ENCODE results near the gene SLC12A8.

SLC12A8 gene, protein sequence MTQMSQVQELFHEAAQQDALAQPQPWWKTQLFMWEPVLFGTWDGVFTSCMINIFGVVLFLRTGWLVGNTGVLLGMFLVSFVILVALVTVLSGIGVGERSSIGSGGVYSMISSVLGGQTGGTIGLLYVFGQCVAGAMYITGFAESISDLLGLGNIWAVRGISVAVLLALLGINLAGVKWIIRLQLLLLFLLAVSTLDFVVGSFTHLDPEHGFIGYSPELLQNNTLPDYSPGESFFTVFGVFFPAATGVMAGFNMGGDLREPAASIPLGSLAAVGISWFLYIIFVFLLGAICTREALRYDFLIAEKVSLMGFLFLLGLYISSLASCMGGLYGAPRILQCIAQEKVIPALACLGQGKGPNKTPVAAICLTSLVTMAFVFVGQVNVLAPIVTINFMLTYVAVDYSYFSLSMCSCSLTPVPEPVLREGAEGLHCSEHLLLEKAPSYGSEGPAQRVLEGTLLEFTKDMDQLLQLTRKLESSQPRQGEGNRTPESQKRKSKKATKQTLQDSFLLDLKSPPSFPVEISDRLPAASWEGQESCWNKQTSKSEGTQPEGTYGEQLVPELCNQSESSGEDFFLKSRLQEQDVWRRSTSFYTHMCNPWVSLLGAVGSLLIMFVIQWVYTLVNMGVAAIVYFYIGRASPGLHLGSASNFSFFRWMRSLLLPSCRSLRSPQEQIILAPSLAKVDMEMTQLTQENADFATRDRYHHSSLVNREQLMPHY

DNA sequence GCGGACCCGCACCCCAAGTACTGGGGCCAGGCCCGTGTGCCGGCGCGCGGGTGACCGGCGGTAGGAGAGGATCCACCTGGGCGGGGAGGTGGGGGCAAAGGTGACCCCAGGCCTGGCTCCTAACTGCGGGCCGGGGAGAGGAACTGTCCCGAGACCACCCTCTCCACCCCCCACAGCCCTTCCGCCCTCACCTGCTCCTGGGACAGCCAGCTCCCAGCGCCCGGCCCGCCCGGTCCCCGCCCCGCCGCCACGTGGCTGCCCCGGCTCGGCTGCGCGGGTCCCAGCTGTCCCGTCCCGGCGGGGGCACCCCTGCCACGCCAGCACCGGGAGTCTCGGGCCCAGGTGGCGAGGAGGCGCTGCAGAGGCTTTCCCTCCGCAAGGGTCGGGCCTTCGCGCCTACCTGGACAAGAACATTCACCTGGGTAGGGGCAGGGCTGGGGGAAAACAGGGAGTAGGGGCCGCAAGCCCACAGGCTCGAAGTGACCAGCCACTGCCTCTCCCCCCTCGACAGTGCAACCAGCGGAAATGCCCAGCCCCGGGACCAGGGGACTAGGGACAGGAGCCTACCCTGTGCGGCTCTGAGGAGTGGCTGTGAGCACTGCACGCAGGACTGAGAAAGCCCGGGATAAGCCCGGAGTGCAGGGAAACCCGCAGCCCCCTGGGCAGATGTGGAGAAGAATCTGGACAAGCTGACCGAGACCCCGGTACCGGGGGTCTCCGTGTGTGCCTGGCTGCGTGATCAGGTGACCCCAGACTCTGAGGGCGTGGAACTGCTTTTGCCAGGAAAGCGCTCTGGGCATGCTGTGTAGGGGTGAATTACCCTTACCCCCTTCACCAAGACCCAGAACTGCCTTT is at the start of gene SLC12A8:
Gene SLC12A8 (minus strand): TSS at position 240 of the 855 bp plus-strand sequence. CDS start 1,399 bp downstream, outside the sequence.
- no peak for DNase-seq
- no peaks in the 10 kb centered on the region for H3K9me3 ChIP-seq (replicated peaks; ENCODE audit: insufficient read depth, low read length)
- H2AFZ ChIP-seq (ENCODE audit: low read length): peak within 1 kb of the TSS; percentile 67
- no peaks in the 10 kb centered on the region for H3K36me3 ChIP-seq (replicated peaks; ENCODE audit: insufficient read depth, low read length)
- no peaks in the 10 kb centered on the region for H3K4me1 ChIP-seq (ENCODE audit: low read length)
- no peaks in the 10 kb centered on the region for H4K20me1 ChIP-seq (ENCODE audit: insufficient read depth, low read length)
- H3K27me3 ChIP-seq (replicated peaks; ENCODE audit: insufficient read depth, low read length): no peaks in the 10 kb centered on the region
- H3K9ac ChIP-seq (ENCODE audit: low read length): no peak within 1 kb of the TSS; the same call in 1 of the 2 replicates
- peak within 1 kb of the TSS; percentile 77 for H3K4me2 ChIP-seq (ENCODE audit: low read depth, low read length)
- H3K9me2 ChIP-seq (replicated peaks; ENCODE audit: insufficient read depth, low read length): no peaks in the 10 kb centered on the region
- TF ChIP-seq EZH2phosphoT487 (IDR thresholded peaks at IDR 0.05; ENCODE audit: low read length) (no peak), EZH2 (optimal IDR thresholded peaks at IDR 0.05; ENCODE audit: low read depth, low read length) (no peak)
- TF ChIP-seq, protein P1, sequence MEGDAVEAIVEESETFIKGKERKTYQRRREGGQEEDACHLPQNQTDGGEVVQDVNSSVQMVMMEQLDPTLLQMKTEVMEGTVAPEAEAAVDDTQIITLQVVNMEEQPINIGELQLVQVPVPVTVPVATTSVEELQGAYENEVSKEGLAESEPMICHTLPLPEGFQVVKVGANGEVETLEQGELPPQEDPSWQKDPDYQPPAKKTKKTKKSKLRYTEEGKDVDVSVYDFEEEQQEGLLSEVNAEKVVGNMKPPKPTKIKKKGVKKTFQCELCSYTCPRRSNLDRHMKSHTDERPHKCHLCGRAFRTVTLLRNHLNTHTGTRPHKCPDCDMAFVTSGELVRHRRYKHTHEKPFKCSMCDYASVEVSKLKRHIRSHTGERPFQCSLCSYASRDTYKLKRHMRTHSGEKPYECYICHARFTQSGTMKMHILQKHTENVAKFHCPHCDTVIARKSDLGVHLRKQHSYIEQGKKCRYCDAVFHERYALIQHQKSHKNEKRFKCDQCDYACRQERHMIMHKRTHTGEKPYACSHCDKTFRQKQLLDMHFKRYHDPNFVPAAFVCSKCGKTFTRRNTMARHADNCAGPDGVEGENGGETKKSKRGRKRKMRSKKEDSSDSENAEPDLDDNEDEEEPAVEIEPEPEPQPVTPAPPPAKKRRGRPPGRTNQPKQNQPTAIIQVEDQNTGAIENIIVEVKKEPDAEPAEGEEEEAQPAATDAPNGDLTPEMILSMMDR (IDR thresholded peaks at IDR 0.05; ENCODE audit: low read length): no peak
- peak within 1 kb of the TSS; percentile 54 for H3K4me3 ChIP-seq (ENCODE audit: low read length)
- H3K79me2 ChIP-seq (ENCODE audit: low read length): no peaks in the 10 kb centered on the region
- no peaks in the 10 kb centered on the region for H3F3A ChIP-seq (ENCODE audit: insufficient read depth, low read length)
- no peak within 1 kb of the TSS for H3K27ac ChIP-seq (ENCODE audit: low read length)

DNA sequence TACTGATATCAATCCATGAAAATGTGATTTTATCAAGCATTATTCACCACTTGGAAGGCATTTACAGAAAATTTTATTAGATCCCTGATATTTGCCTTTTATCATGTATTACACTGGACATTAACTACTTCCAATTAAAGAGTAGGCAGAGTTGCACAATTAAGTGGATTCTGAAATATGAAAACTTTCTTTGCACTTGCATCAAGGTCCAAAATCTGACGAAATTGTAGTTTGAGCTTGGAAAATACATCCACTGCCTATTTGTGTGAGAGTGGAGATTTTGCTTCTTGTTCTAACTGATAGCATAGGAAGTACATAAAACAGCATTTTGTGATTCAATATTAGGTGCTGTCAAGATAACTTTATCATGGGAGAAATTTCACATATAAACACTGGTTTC is 49.6 kb upstream of the SLC12A8 start:
- H3K36me3 ChIP-seq (replicated peaks; ENCODE audit: insufficient read depth, low read length): no peaks in the 10 kb centered on the region
- no peaks in the 10 kb centered on the region for H4K20me1 ChIP-seq (ENCODE audit: insufficient read depth, low read length)
- no peaks in the 10 kb centered on the region for H3K9me3 ChIP-seq (replicated peaks; ENCODE audit: insufficient read depth, low read length)
- no peak for TF ChIP-seq EZH2phosphoT487 (IDR thresholded peaks at IDR 0.05; ENCODE audit: low read length)
- TF ChIP-seq, protein P1 (IDR thresholded peaks at IDR 0.05; ENCODE audit: low read length): no peak
- TF ChIP-seq EZH2 (optimal IDR thresholded peaks at IDR 0.05; ENCODE audit: low read depth, low read length): no peak
- H3K4me3 ChIP-seq (ENCODE audit: low read length): no peak overlapping the region
- H3K4me2 ChIP-seq (ENCODE audit: low read depth, low read length): no peak overlapping the region
- H3K9ac ChIP-seq (ENCODE audit: low read length): no peak overlapping the region
- no peak overlapping the region for H2AFZ ChIP-seq (ENCODE audit: low read length)
- DNase-seq: no peak
- H3K27me3 ChIP-seq (replicated peaks; ENCODE audit: insufficient read depth, low read length): no peaks in the 10 kb centered on the region
- no peaks in the 10 kb centered on the region for H3K4me1 ChIP-seq (ENCODE audit: low read length)
- H3K27ac ChIP-seq (ENCODE audit: low read length): no peak overlapping the region
- H3F3A ChIP-seq (ENCODE audit: insufficient read depth, low read length): no peaks in the 10 kb centered on the region
- H3K9me2 ChIP-seq (replicated peaks; ENCODE audit: insufficient read depth, low read length): no peaks in the 10 kb centered on the region
- H3K79me2 ChIP-seq (ENCODE audit: low read length): no peaks in the 10 kb centered on the region

DNA sequence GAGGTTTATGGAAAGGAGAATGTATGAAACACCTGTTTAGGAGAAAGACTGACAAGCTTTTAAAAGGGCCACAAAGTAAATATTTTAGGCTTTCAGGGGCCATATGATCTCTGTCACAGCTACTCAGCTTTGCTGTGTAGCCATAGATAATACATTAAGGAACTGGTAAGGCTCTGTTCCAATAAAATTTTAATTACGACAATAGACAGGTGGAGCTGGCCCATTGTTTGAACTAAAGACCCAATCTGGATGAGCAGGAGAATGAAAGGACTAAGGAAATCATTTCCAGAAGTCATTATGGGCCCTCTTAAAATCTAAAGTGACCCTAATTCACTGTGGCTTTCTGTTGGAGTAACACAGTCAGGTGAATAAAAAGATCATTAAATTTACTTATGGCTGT is 48.5 kb upstream of the SLC12A8 start:
- no peak overlapping the region for H3K9ac ChIP-seq (ENCODE audit: low read length)
- H3K79me2 ChIP-seq (ENCODE audit: low read length): no peaks in the 10 kb centered on the region
- no peaks in the 10 kb centered on the region for H3K27me3 ChIP-seq (replicated peaks; ENCODE audit: insufficient read depth, low read length)
- no peak overlapping the region for H3K27ac ChIP-seq (ENCODE audit: low read length)
- H3K36me3 ChIP-seq (replicated peaks; ENCODE audit: insufficient read depth, low read length): no peaks in the 10 kb centered on the region
- H3K4me2 ChIP-seq (ENCODE audit: low read depth, low read length): no peak overlapping the region
- no peaks in the 10 kb centered on the region for H3K4me1 ChIP-seq (ENCODE audit: low read length)
- H4K20me1 ChIP-seq (ENCODE audit: insufficient read depth, low read length): no peaks in the 10 kb centered on the region
- H3K4me3 ChIP-seq (ENCODE audit: low read length): no peak overlapping the region
- H2AFZ ChIP-seq (ENCODE audit: low read length): no peak overlapping the region
- no peaks in the 10 kb centered on the region for H3K9me2 ChIP-seq (replicated peaks; ENCODE audit: insufficient read depth, low read length)
- no peak for TF ChIP-seq EZH2phosphoT487 (IDR thresholded peaks at IDR 0.05; ENCODE audit: low read length)
- TF ChIP-seq EZH2 (optimal IDR thresholded peaks at IDR 0.05; ENCODE audit: low read depth, low read length): no peak
- TF ChIP-seq, protein P1 (IDR thresholded peaks at IDR 0.05; ENCODE audit: low read length): no peak
- no peaks in the 10 kb centered on the region for H3F3A ChIP-seq (ENCODE audit: insufficient read depth, low read length)
- H3K9me3 ChIP-seq (replicated peaks; ENCODE audit: insufficient read depth, low read length): no peaks in the 10 kb centered on the region
- no peak for DNase-seq
